Panc1 (cell line): ENCODE measurements around the gene CCDC69. TPM values are rescaled to one million over a fixed set of nuclear protein-coding genes. Genes with fewer than 3 reads are reported as not detected.
A peak's percentile ranks its signal among the peaks of the same experiment; 100 is the strongest.

Experiments used
- ATAC-seq: fragments of 200-7000 bp; cut with Tn5 transposase; 2 replicates; pipeline ENCODE4 v1.9.1; 2020; ENCODE audit warnings: mild to moderate bottlenecking, moderate library complexity
- Bru-seq: library from RNA; stranded (reverse); fragments of 400-500 nt; gene quantifications from one replicate; lab custom pipeline; 2021; lab: Mats Ljungman, UMichigan
- BruChase-seq, 2 experiments: library from RNA; stranded (reverse); fragments of 400-500 nt; gene quantifications; one replicate each; lab custom pipeline; 2021; lab: Mats Ljungman, UMichigan
- BruUV-seq: library from RNA; stranded (reverse); fragments of 400-500 nt; replicated peaks from 2 replicates; lab custom pipeline; 2021; lab: Mats Ljungman, UMichigan
- CTCF ChIA-PET: fragments of 300-600 bp; sonication (Branson Sonifier 250); formaldehyde crosslinking; loops from one replicate; lab custom pipeline; 2022; ENCODE audit warnings: antibody characterized with exemption; lab: Charles Lee
- POLR2A ChIA-PET: fragments of 300-600 bp; sonication (Branson Sonifier 250); formaldehyde crosslinking; loops from one replicate; lab custom pipeline; 2022; ENCODE audit warnings: antibody characterized with exemption; lab: Charles Lee
- DNase-seq: peaks from one replicate; pipeline ENCODE4 v3.0.0-alpha.2; 2010; ENCODE audit warnings: low read depth, low spot score
- H3K27ac ChIP-seq: 2 replicates; pipeline ENCODE4 v1.5.1; 2011; ENCODE audit warnings: mild to moderate bottlenecking, low read length, inconsistent platforms
- H3K27me3 ChIP-seq: fragments of 200-500 bp; sonication (Bioruptor generic); 2 replicates; pipeline ENCODE4 v1.6.0; 2014; ENCODE audit warnings: low read length, inconsistent platforms; ENCODE audit not compliant: control insufficient read depth, insufficient read depth
- H3K36me3 ChIP-seq: fragments of 200-500 bp; sonication (Bioruptor generic); 2 replicates; pipeline ENCODE4 v1.5.1; 2014; ENCODE audit warnings: inconsistent platforms, mild to moderate bottlenecking, low read length, moderate library complexity; ENCODE audit not compliant: control insufficient read depth, insufficient read depth
- H3K4me1 ChIP-seq: 2 replicates; pipeline ENCODE4 v1.5.1; 2011; ENCODE audit warnings: inconsistent platforms, mild to moderate bottlenecking, low read length, moderate library complexity; ENCODE audit not compliant: control insufficient read depth, insufficient read depth
- H3K4me3 ChIP-seq, 2 experiments: 2 replicates each; pipeline ENCODE4 v1.5.1; 2011 to 2012; ENCODE audit warnings: low read depth in 2 of 2, low read length in 2 of 2, mild to moderate bottlenecking in 2 of 2, inconsistent platforms in 1 of 2, moderate library complexity in 1 of 2
- H3K9me3 ChIP-seq: fragments of 200-500 bp; sonication (Bioruptor generic); 2 replicates; pipeline ENCODE4 v1.5.1; 2014; ENCODE audit warnings: low read depth, mild to moderate bottlenecking, inconsistent platforms, low read length, moderate library complexity; ENCODE audit not compliant: control insufficient read depth, insufficient read depth
- POLR2AphosphoS5 ChIP-seq: IDR thresholded peaks from 2 replicates; pipeline ENCODE4 v1.6.1; 2012; ENCODE audit warnings: mild to moderate bottlenecking, low read depth, low read length, moderate library complexity
- REST ChIP-seq, 2 experiments: IDR thresholded peaks; 2 replicates each; pipeline ENCODE4 v1.6.1; 2011 to 2012; ENCODE audit warnings: low read depth in 2 of 2, control low read depth in 1 of 2, low read length in 1 of 2, mild to moderate bottlenecking in 1 of 2, moderate library complexity in 1 of 2; ENCODE audit not compliant: insufficient read depth in 1 of 2
- SIN3A ChIP-seq: IDR thresholded peaks from 2 replicates; pipeline ENCODE4 v1.6.1; 2012; ENCODE audit warnings: low read depth, mild to moderate bottlenecking, low read length, moderate library complexity, borderline replicate concordance; ENCODE audit not compliant: insufficient read depth
- TCF7L2 ChIP-seq: IDR thresholded peaks from 2 replicates; pipeline ENCODE4 v1.6.1; 2011; ENCODE audit warnings: mild to moderate bottlenecking, low read depth, low read length, inconsistent platforms
- in situ Hi-C: cut with HindIII; loops from 2 replicates; pipeline ENCODE4 v1.10.0; 2016; ENCODE audit warnings: low sequenced_read_pairs, low pct_unique_long_range_greater_than_20kb
- intact Hi-C: fragments of 100-400 bp; cut with micrococcal nuclease; formaldehyde crosslinking; loops from one replicate; pipeline ENCODE4 v1.10.0; 2022; ENCODE audit not compliant: unreplicated experiment
- long read RNA-seq: library from polyadenylated mRNA; unstranded; transcript quantifications from one replicate; pipeline ENCODE4 v2.0.0, GENCODE V29; 2021; ENCODE audit not compliant: unreplicated experiment
- polyA plus RNA-seq: library from polyadenylated mRNA; unstranded; fragments of >200 nt; gene quantifications from one replicate; pipeline ENCODE4 v1.2.1, GENCODE V29; 2012; ENCODE audit warnings: missing spikeins; ENCODE audit not compliant: insufficient read length
- total RNA-seq: library from RNA; stranded (reverse); gene quantifications from one replicate; pipeline ENCODE4 v1.2.1, GENCODE V29; 2021; ENCODE audit not compliant: unreplicated experiment
- TF ChIP-seq, protein P1 (sequence below): fragments of 450-650 bp; IDR thresholded peaks from 2 replicates; pipeline ENCODE4 v1.5.1; 2017; ENCODE audit warnings: mild to moderate bottlenecking

CCDC69 gene, protein sequence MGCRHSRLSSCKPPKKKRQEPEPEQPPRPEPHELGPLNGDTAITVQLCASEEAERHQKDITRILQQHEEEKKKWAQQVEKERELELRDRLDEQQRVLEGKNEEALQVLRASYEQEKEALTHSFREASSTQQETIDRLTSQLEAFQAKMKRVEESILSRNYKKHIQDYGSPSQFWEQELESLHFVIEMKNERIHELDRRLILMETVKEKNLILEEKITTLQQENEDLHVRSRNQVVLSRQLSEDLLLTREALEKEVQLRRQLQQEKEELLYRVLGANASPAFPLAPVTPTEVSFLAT
- total RNA-seq (2.1 TPM), Bru-seq, nascent RNA (percentile 27 among the genes with signal in this experiment), BruChase-seq, experiment 1, labeled RNA remaining after a 2-hour chase (percentile 25 among the genes with signal in this experiment), BruChase-seq, experiment 2, labeled RNA remaining after a 6-hour chase (percentile 32 among the genes with signal in this experiment)
- 1.7 TPM for polyA plus RNA-seq
- long read RNA-seq, partial matches to known transcripts, result 1 of 4 reads
- long read RNA-seq, other reads (novel, unspliced or antisense), result 0 of 4 reads

- TF ChIP-seq, protein P1, sequence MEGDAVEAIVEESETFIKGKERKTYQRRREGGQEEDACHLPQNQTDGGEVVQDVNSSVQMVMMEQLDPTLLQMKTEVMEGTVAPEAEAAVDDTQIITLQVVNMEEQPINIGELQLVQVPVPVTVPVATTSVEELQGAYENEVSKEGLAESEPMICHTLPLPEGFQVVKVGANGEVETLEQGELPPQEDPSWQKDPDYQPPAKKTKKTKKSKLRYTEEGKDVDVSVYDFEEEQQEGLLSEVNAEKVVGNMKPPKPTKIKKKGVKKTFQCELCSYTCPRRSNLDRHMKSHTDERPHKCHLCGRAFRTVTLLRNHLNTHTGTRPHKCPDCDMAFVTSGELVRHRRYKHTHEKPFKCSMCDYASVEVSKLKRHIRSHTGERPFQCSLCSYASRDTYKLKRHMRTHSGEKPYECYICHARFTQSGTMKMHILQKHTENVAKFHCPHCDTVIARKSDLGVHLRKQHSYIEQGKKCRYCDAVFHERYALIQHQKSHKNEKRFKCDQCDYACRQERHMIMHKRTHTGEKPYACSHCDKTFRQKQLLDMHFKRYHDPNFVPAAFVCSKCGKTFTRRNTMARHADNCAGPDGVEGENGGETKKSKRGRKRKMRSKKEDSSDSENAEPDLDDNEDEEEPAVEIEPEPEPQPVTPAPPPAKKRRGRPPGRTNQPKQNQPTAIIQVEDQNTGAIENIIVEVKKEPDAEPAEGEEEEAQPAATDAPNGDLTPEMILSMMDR, result no peak; the same call in 1 of the 2 replicates
- no peak for TF ChIP-seq SIN3A
- no peak for TF ChIP-seq TCF7L2
- ChIA-PET POLR2A (no interaction called here), CTCF (interaction anchor here (0.6 to 1.1 kb wide), 4 partner anchors 11 to 98 kb away, joined by 3 to 5 read pairs (median 4); no protein-coding TSS in a partner anchor)
- H3K4me1 ChIP-seq, result peaks cover 3% of the 10 kb centered on the region; the same call in 1 of the 2 replicates
- intact Hi-C loops, result no loop called here
- ATAC-seq (peak; percentile 97), DNase-seq (no peak)
- H3K36me3 ChIP-seq, result no peaks in the 10 kb centered on the region
- no peak within 1 kb of the TSS for H3K27ac ChIP-seq
- in situ Hi-C loops, result no loop called here
- no peaks in the 10 kb centered on the region; the same call in 1 of the 2 replicates for H3K27me3 ChIP-seq
- no TSS peak for BruUV-seq
- no peaks in the 10 kb centered on the region for H3K9me3 ChIP-seq
- H3K4me3 ChIP-seq, result peak within 1 kb of the TSS; percentile 53 to 56
Measured at GRCh38 chr5:151223447-151224264, at the start of gene CCDC69. CCDC69 (minus strand) TSS chr5:151224092; CDS start chr5:151223970, 122 bp downstream.

DNA sequence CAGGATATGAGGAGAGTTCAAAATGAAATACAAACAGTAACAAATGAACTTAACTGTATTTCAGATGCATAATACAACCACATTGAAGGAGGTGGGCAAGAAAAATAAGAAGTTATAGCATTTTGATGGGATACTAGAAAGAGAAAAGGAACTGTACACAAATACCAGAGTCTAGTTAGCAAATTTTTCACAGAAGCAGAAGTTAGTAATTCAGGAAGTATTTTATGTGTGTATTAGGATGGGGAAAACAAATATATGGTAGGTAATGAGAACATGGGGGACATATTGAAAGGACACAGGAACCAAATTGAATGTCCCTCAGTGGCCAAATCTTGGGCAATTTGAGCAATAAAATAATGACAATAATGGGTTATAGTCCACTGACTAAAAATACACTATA, 47.4 kb upstream of the CCDC69 start:
- in situ Hi-C loops (no loop called here), intact Hi-C loops (no loop called here)
- Histone ChIP-seq H3K4me1 (no peaks in the 10 kb centered on the region), H3K27me3 (no peaks in the 10 kb centered on the region), H3K27ac (no peak overlapping the region), H3K4me3 (no peak overlapping the region), H3K9me3 (no peaks in the 10 kb centered on the region), H3K36me3 (no peaks in the 10 kb centered on the region)
- BruUV-seq, result no TSS peak
- TF ChIP-seq SIN3A (no peak), REST (IDR thresholded peaks at IDR 0.05; ENCODE audit: insufficient read depth in 1 of 2, low read depth in 2 of 2, low read length in 1 of 2) (no peak), TCF7L2 (no peak), POLR2AphosphoS5 (no peak)
- TF ChIP-seq, protein P1, result no peak
- ChIA-PET CTCF (no interaction called here), POLR2A (no interaction called here)
- DNase-seq, result no peak
- no peak for ATAC-seq
